ENCODE measurements around the gene ITGA2B. TPM values are rescaled to one million over a fixed set of nuclear protein-coding genes. Genes with fewer than 3 reads are reported as not detected.

The ITGA2B gene
- total and polyA plus RNA-seq, 2 of the 8 experiments (the other 6 are each of a cell fraction or from before 2014, with no cell fraction given): 6.9 to 12.3 TPM

GRCh38 chr17:44384823-44385286 lies 4.6 kb downstream of the ITGA2B start (continued):
- TF ChIP-seq CHD7 (IDR thresholded peaks at IDR 0.05; ENCODE audit: insufficient replicate concordance, low read length) (no peak), SP4 (IDR thresholded peaks at IDR 0.05; ENCODE audit: low read length) (no peak), E2F6 (IDR thresholded peaks at IDR 0.05) (peak; percentile 99), YY1 (IDR thresholded peaks at IDR 0.05; ENCODE audit: low read depth, low read length) (peak; percentile 56; the same call in 1 of the 2 replicates), ZNF274 (IDR thresholded peaks at IDR 0.05; ENCODE audit: borderline replicate concordance, extremely low read depth, low read length) (no peak)
